Activated CD8-positive, alpha-beta memory T cell treated with anti-CD3 and anti-CD28 coated beads for 36 hours (primary cell): ENCODE data around the gene DYRK3. TPM values are rescaled to one million over a fixed set of nuclear protein-coding genes. Genes with fewer than 3 reads are reported as not detected.

Source experiments
- total RNA-seq, 2 experiments: library from RNA; stranded (reverse); gene quantifications; one replicate each; pipeline ENCODE4 v1.2.3, GENCODE V29; 2021

The DYRK3 gene
- total RNA-seq, 2 experiments from 2014 or later, result 12.7 to 14.4 TPM

Other genes with a start within 250 kb of the DYRK3 start
- gene IKBKE, start 165.1 kb upstream of the DYRK3 start, total RNA-seq, result 10 to 100 TPM; 15.3 to 16.9 TPM
- 100 to 1,000 TPM; 198 to 199 TPM for gene RASSF5, start 128.0 kb upstream of the DYRK3 start, total RNA-seq
- gene EIF2D, start 23.1 kb upstream of the DYRK3 start, total RNA-seq, result 100 to 1,000 TPM in 1 of 2 experiments, 10 to 100 TPM in 1; 97.9 to 100 TPM
- 10 to 100 TPM; 86.9 to 87.3 TPM for gene MAPKAPK2, start 49.4 kb downstream of the DYRK3 start, total RNA-seq
- gene IL19, start 135.2 kb downstream of the DYRK3 start, total RNA-seq, result not detected
- gene IL10, start 137.0 kb downstream of the DYRK3 start, total RNA-seq, result 1 to 10 TPM; 6.2 to 6.4 TPM
- not detected for gene IL20, start 230.1 kb downstream of the DYRK3 start, total RNA-seq